AG04449 (cell line): ENCODE data around the gene SPON2.

ENCODE experiments used
- CTCF ChIA-PET: fragments of 350-600 bp; formaldehyde crosslinking; extraction: SDS; loops from one replicate; lab custom pipeline; 2021; ENCODE audit warnings: antibody characterized with exemption; lab: Yijun Ruan, JAX
- POLR2A ChIA-PET: fragments of 400-600, 350-600 bp; formaldehyde crosslinking; extraction: SDS; loops from one replicate; lab custom pipeline; 2020; ENCODE audit warnings: antibody characterized with exemption, inconsistent platforms; lab: Yijun Ruan, JAX
- DNase-seq: peaks from one replicate; pipeline ENCODE4 v3.0.0-alpha.2; 2010; ENCODE audit warnings: low read depth, low spot score
- H3K4me3 ChIP-seq: 2 replicates; pipeline ENCODE4 v1.5.1; 2011; ENCODE audit warnings: low read depth, mild to moderate bottlenecking, control low read depth, low read length
- TF ChIP-seq, protein P1 (sequence below): IDR thresholded peaks from one replicate; pipeline ENCODE4 v1.5.1; 2011; ENCODE audit warnings: mild to moderate bottlenecking, moderate library complexity, low read length, control low read depth, inconsistent platforms; ENCODE audit not compliant: insufficient read depth; ENCODE audit errors: missing control alignments

SPON2 gene

DNA sequence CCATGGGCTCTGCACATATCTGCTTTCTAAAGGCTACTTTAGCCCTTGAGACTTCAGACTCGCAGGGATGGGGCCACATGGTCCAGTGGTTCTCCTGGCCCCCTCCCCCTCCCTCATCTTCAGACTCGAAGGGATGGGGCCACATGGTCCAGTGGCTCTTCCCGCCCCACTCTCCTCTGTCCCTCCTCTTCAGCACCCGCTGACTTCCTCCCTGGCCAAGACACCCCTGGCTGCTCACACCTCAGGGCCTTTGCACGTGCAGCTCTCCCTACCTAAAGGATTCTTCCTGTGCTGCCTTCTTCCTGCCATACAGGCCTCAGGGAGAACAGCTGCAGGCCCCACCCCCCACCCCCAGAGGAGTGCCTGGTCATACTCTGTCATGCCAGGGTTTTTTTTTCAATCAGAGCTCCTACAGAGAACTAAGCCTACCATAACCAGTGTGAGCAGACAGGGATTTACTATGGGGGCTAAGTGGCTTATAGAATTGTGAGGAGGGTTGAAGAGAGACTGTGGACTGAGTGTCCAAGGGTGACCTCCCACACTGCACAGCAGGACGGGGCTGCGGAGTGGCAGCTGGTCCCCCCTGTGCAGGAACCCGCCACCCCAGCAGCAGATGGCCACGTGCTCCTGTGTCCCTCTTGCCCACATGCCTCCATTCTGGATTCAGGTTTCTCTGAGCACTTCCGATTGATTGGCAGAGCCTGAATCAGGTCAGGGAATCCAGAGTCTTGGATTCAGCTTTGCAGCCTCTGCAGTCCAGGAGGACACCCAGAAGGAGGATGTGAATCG, 6.1 kb upstream of the SPON2 start:
- TF ChIP-seq, protein P1, sequence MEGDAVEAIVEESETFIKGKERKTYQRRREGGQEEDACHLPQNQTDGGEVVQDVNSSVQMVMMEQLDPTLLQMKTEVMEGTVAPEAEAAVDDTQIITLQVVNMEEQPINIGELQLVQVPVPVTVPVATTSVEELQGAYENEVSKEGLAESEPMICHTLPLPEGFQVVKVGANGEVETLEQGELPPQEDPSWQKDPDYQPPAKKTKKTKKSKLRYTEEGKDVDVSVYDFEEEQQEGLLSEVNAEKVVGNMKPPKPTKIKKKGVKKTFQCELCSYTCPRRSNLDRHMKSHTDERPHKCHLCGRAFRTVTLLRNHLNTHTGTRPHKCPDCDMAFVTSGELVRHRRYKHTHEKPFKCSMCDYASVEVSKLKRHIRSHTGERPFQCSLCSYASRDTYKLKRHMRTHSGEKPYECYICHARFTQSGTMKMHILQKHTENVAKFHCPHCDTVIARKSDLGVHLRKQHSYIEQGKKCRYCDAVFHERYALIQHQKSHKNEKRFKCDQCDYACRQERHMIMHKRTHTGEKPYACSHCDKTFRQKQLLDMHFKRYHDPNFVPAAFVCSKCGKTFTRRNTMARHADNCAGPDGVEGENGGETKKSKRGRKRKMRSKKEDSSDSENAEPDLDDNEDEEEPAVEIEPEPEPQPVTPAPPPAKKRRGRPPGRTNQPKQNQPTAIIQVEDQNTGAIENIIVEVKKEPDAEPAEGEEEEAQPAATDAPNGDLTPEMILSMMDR = no peak
- CTCF ChIA-PET = interaction anchor here (1.0 to 4.3 kb wide), 2 partner anchors 11 to 90 kb away, joined by 3 to 29 read pairs; no protein-coding TSS in a partner anchor
- POLR2A ChIA-PET = no interaction called here
- DNase-seq = no peak
- no peak overlapping the region for H3K4me3 ChIP-seq

DNA sequence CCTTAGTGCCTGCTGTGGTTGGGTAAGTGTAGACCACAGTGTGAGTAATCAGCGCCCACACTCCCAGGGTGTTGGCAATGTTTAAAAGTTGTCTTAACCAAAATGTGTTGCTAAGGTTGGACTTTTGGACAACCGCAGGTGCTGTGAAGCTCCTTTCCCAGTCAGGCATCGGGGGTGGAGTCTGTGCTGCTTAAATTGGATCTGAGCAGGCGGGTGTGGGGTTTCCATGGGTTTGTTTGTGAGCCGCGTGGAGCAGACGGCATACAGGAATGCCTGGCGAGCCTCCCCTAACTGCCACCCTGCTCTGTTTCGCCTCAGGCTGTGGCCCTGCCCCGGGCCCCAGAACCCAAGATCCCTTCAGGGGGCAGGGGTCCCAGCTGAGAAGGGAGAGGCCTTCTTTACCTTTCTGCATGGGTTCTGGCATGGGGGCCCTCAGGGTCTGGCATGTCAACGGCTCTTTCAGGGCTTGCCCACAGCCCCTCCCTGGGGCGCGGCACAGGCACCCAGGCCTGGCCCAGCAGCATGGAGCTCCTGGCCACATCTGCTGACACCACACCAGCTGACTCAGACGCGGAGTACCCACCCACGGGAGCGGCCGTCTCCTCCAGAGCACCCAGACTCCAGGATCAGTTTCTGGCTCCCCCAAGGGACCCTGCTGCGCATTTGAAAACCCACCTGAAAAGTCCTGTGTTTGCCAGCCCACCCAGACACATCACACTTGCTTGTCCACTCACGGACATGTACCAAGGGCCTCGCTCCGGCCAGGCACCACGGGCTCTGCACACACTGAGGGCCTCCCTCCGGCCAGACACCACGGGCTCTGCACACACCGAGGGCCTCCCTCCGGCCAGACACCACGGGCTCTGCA, 5.1 kb upstream of the SPON2 start:
- TF ChIP-seq, protein P1 = no peak
- H3K4me3 ChIP-seq = no peak overlapping the region
- DNase-seq = no peak
- POLR2A ChIA-PET = no interaction called here
- CTCF ChIA-PET = interaction anchor here (1.4 kb wide), 1 partner anchor 10 kb away, joined by 10 read pairs; no protein-coding TSS in a partner anchor

DNA sequence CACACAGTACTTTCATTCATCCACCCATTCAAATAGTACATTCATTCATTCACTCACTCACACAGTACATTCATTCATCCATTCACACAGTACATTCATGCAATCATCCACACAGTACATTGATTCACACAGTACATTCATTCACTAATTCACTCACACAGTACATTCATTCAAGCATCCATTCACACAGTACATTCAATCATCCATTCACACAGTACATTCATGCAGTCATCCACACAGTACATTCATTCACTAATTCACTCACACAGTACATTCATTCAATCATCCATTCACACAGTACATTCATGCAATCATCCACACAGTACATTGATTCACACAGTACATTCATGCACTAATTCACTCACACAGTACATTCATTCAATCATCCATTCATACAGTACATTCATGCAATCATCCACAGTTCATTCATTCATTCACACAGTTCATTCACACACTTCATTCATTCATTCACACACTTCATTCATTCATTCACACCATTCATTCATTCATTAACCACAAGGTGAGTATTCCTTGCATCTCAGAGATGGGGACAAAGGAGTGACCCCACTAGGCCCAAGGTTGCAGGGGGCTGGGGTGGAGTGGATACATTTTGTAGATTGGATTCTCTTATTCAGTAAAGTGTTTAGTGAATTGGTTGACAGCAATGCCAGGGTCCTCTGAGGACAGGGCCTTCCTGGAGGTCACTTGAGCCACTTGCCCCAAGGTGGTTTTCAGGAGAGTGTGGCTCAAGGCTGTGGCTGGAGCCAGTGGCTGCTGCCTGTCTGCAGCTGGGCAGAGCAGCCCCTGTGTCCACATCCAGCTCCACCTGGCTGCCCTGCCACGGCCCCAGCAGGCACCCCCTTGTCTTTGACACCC, 4.3 kb upstream of the SPON2 start:
- ChIA-PET CTCF (interaction anchor here (1.4 kb wide), 1 partner anchor 10 kb away, joined by 10 read pairs; no protein-coding TSS in a partner anchor), POLR2A (no interaction called here)
- TF ChIP-seq, protein P1 = no peak
- H3K4me3 ChIP-seq = no peak overlapping the region
- no peak for DNase-seq

DNA sequence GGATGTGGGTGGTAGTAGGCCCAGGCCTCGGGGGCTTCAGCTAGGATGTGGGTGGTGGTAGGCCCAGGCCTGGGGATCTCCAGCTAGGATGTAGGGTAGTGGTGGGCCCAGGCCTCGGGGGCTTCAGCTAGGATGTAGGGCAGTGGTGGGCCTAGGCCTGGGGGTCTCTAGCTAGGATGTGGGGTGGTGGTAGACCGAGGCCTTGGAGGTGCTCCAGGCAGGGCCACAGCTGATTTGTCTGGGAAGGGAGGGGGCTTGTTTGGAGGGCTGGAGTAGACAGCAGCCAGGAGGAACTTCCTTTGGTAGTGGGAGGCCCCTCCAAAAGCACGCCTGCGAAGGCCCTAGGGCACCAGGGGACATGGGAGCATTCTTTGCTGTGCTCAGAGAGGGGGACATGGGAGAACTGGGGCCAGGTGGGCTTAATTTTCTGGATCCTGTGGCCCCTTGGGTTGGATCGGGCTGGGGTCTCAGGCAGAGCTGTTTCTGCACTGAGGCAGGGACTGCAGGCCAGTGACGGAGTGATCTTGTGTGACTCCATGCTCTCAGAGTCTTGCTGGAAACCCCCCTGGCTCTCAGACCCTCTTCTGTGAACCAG, 3.3 kb upstream of the SPON2 start:
- TF ChIP-seq, protein P1 = no peak
- no peak overlapping the region for H3K4me3 ChIP-seq
- CTCF ChIA-PET = no interaction called here
- no peak for DNase-seq
- POLR2A ChIA-PET = no interaction called here

DNA sequence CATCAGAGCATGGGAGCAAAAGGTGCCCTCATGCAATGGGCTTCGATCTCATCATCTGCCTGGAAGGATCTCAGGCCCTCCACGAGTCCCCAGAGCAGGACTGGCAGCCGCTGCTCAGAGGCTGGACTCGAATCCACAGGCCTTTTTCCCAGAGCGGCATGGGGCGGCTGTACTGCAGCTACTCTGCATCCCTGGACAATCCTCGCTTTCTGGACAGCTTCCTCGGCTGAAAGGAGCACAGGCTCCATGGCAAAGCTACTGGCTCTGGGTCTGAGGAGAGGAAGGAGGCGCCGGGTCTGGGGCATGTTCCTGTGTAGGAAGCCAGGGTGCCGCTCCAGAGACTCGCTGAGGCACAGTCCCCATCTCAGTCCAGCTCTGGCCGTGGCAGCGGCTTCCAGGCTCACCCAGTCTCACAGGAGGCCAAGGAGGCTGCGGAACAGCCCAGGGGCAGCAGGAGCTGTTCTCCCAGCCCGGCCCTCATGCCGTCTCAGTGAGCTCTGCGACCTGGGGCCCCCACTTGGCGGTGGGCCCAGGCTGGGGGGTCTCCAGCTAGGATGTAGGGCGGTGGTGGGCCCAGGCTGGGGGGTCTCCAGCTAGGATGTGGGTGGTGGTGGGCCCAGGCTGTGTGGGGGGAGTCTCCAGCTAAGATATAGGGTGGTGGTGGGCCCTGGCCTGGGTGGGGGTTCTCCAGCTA, 2.7 kb upstream of the SPON2 start:
- POLR2A ChIA-PET = no interaction called here
- TF ChIP-seq, protein P1 = no peak
- no peak for DNase-seq
- CTCF ChIA-PET = no interaction called here
- H3K4me3 ChIP-seq = no peak overlapping the region
